Activated CD8-positive, alpha-beta memory T cell treated with anti-CD3 and anti-CD28 coated beads, Interleukin-2, amount 50 U/mL, for 1 hour (primary cell): ENCODE measurements around the gene SLC3A2.
A peak's percentile ranks its signal among the peaks of the same experiment; 100 is the strongest.

Experiments used
- DNase-seq: peaks from one replicate; pipeline ENCODE4 v3.0.0-alpha.2; 2020; ENCODE audit errors: extremely low read depth

The SLC3A2 gene

DNA sequence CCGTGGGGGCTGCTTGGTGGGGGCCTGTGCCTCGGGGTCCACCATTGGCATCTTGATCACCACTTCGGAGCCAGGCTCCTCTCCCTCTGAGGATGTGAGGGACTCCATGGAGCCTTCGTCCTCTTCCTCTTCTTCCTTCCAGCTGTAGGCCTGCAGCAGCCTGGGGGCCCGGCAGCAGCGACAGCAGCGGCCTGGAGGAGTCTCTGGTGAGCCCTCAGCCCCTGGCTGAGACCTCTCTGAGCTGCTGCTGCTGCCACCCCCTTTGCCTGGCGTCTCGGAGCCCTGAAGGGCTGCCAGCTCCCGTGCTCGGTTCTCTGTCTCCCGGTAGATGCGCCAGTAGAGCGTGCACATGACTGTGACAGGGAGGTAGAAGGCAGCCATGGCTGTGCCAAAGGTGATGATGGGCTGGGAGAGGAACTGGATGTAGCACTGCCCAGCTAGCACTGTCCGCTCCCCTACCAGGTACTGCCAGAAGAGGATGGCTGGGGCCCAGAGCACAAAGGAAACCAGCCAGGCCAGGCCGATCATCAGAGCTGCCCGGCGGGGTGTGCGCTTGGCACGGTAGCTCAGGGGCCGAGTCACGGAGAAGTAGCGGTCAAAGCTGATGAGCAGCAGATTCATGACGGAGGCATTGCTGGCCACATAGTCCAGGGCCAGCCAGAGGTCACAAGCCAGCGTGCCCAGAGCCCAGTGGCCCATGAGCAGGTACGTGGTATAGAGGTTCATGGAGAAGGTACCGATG lies 29.6 kb downstream of the SLC3A2 start:
- DNase-seq: no peak

DNA sequence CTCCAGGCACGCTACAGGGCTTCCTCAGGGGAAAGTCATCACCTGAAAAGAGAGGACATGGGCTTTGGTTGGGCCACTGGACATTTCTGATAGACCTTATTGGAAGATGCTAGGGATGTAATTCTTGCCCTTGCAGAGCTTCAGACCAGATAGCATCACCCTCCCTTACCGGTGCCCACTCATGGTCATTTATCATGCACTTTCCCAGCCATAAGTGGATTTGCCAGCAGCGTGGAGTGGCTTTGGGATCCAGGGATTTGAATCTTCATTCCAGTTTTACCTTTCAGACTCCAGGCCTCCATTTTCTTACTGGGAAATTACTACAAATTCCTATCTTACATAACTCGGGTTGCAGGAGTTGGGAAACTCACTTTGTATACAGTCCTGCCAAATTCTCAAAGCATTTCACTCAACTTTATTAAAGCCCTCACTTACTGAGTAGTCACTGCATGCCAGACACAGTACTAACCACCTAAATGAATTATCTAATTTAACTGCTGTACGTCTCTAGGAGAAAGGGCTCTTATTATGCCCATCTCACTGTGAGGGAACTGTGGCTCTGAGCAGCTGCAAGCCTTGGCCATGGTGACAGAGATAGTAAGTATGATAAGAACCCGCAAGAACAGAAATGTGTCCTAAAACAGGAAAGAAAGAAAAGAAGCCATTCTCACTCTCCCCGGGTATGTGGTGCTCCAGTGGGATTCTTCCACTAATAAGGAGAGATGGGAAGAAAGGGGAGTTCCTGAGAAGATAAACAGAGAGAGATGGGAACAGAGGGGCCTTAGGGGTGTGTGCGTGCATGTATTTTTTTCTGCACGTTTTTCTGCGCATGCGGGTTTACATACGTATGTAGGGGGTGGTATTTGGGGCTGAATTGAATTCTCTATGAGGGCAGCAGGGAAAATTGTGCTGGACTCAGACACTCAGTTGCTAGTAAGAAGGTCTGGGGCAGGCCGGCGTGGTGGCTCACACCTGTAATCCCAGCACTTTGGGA lies 30.7 kb downstream of the SLC3A2 start:
- DNase-seq: no peak

DNA sequence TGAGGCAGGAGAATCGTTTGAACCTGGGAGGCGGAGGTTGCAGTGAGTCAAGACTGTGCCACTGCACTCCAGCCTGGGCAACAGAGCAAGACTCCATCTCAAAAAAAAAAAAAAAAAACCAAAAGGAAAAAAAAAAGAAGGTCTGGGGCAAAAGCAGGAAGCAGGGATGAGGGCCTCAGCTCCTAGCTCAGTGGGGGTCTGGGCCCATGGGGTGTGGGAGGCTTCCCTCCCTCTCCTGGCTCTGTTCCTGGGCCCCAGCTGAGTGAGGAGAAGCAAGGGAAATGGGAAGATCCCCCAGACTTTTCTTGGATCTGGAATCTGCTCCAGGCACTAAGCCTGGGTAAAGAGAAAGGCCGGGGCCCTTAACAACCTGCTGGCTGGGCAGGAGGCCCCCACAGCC lies 31.6 kb downstream of the SLC3A2 start:
- no peak for DNase-seq

DNA sequence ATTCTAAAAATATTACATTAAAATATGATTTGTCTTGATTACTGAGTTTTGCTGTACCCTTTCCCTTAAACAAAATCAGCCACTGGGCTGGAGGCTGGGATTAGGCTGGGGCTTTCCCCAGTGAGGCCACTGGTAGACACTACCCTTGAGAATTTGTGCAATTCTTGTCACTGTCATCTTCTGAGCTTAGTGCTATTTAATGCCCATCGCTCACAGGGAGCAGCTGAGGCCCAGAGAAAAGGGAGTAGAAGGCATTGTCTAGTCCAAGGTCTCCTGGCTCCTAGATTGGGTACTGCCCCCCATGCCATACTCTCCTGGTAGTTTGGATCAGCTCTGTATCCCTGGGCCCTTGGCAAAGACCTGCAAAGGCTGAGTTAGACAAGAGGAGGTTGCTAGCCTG lies 33.7 kb downstream of the SLC3A2 start:
- no peak for DNase-seq

- DNase-seq: no peak
Observed at GRCh38 chr11:62917906-62918502, 37.3 kb downstream of the SLC3A2 start.

DNA sequence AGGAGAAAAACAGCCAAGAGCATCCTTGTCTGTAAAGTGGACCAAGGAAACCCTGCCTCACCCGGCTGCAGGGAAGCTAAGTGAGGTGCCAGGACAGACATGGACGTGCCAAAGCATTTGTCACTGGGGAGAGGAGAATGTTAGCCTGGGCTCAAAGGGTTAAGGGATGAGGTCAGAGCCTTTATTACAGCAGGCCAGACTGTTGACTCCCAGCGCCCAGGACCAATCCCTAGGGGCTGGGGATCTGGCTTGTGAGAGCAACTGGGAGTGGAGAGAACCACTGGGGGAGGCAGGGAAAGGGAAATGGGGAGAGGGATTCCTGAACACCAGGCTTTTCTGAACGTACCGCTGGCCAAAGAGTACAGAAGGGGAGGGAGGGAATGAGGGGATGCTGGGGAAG lies 37.8 kb downstream of the SLC3A2 start:
- DNase-seq: no peak

GRCh38 chr11:62919476-62919875 lies 38.8 kb downstream of the SLC3A2 start:
- DNase-seq: no peak

GRCh38 chr11:62919898-62920640 lies 39.4 kb downstream of the SLC3A2 start:
- no peak for DNase-seq

DNA sequence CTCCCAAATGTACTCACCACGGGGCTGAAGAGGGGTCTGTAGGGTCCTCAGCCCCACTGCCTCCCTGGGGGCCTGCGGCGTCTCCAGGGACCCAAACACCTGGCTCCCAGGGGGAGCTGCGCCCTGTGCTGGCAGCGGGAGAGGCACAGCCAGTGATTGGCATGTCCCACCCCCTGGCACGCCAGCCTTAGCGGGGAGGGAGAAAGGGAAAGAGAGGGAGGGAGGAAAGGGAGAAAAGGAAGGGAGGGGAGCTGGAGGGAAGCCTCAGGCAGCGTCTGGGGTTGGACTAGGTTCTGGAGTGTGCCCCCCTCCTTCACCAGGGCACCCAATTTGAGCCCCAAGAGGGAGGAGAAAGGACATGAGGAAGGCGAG lies 40.5 kb downstream of the SLC3A2 start, which contains the start of gene CHRM1:
Gene CHRM1, minus strand, starts transcription at position 163 of the 372 bp plus-strand sequence. CDS start 10,263 bp downstream, outside the sequence.
- DNase-seq: no peak

DNA sequence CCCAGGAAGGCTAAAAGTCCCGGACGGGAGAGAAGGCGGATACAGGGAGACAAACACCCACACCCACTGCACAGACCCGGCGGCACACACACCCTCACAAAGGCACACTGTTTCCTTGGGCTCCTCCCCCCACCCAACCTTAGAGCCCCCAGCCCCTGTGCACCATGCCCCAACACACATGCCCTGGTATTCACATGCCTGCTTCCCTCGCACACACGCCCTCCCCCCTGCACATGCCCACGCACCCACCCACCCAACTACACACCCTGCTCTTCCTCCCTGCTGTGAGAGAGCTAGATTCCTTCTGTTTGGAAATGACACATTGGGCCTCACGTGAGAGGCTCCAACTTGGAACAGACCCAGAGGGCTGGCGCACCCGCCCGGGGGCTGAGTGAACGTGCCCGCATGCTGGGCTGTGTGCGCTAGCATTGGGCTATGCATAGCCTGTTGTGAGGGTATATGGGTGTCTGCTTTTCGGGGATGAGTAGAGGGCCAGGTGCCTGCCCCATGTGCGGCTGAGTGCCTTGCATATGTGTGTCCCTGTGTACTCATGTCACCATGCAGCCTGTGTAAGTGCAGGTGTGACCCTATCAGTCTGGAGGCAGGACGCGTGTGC lies 41.0 kb downstream of the SLC3A2 start:
- DNase-seq: no peak

GRCh38 chr11:62922189-62922589 lies 41.5 kb downstream of the SLC3A2 start:
- no peak for DNase-seq

- no peak for DNase-seq
Observed at GRCh38 chr11:62922653-62923431, 42.1 kb downstream of the SLC3A2 start.

DNA sequence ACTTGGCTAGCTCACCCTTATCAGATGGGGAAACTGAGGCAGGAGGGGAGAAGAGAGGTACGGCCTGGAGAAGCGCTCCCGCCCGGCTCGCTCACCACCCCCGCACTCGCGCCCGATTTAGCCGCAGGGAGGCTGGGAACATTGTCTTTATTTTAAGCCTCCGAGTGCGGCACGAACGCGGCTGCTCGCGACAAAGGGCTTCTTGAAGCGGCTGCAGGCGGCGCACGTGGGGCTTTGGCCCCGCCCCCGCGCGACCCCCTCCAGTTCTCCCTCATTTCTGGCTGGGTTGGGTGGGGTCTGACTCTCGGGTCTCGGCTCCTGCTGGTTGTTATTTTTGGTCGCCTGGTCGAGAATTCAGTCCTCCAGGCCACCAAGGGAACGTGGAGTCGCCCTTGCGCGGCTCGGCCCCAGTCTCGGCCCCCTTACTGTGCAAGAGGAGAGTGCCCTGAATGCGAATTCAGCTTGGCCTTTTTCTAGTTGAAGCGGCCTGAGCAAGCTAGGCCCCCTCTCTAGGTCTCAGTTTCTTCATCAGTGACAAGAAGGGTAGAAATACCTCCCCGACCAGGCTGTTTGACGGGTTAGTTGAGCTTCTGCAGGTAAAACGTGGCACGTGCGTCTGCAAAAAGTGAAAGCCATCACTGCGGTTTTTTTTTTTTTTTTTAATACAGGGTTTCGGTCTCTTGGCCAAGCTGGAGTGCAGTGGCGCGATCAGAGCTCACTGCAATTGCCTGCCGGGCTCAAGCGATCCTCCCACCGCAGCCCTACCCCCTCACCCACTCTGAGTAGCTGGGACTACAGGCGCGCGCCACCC lies 43.1 kb downstream of the SLC3A2 start:
- DNase-seq: peak; percentile 7

- DNase-seq: no peak
Observed at GRCh38 chr11:62925308-62925707, 44.6 kb downstream of the SLC3A2 start.

GRCh38 chr11:62925745-62926679 lies 45.3 kb downstream of the SLC3A2 start:
- no peak for DNase-seq

DNA sequence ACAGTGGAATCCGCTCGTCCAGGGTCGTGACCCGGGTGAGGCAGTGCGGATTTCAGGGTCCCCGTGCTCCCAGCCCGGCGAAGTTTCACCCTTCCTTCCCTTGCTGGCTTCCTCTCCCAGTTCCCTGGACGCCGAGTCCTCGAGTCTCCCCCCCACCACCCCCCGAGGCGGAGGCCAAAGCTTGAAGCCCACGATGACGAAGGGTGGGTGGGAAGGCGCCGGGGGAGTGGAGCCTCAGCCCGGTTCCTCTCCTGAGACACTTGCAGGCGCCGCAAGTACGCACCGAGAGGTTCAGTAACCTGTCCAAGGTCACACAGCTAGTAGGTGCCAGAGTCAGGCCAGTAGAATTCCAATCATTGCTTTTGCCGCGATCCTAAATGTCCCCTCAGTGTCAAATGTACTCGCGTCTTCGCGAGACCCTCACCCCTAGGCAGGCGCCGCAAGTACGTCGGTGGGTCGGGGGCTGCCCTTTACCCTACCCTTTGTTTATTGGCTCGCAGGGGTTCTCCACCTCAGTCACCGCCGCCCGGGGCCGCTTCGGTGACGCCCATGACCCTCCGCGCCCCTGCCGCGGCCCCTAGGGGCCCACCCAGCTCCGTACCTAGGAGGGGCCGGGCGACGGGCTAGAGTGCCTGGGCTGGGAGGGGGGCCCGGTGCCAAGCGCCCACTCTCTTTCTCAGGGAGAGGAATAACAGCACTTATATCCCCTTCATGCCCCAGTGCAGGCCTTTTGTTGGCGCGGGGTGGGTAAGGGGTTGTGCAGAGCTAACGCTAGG lies 46.2 kb downstream of the SLC3A2 start:
- DNase-seq: no peak

- DNase-seq: no peak
Observed at GRCh38 chr11:62928011-62928410, 47.3 kb downstream of the SLC3A2 start.

DNA sequence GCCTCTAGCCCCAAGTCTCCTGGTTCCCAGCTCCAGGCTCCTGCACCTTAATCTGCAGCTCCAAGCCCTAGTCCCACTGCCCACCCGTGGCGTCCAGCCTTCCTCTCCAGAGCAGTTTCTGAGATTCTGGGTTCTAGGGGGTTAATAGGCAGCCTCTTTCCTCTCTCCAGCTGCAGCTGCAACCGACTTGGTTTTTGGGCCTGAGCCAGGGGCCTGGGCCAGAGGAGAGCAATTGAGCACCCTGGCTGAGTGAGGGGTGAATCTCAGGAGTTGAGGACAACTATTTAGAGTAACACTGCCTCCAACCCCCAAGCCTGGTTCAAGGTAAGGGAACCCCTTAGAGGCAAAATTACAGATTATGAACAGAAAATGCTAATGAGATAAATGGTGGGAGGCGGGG lies 49.5 kb downstream of the SLC3A2 start:
- no peak for DNase-seq
